Motor neuron (in vitro differentiated cells): ENCODE results near the gene LIN37. TPM values are rescaled to one million over a fixed set of nuclear protein-coding genes. Genes with fewer than 3 reads are reported as not detected.
A peak's percentile ranks its signal among the peaks of the same experiment; 100 is the strongest.

ENCODE experiments used
- ATAC-seq, 8 experiments: fragments of 200-7000 bp; cut with Tn5 transposase; replicated peaks in 6 of 8; 2 replicates each; pipeline ENCODE4 v1.8.0; 2021; ENCODE audit warnings: mild to moderate bottlenecking in 8 of 8, moderate library complexity in 8 of 8
- H3K27ac ChIP-seq, 2 donors: fragments of 250-450 bp; sonication (Bioruptor Pico); 2 replicates each; pipeline ENCODE4 v1.9.0; 2021; ENCODE audit warnings: antibody characterized with exemption in 2 of 2, mild to moderate bottlenecking in 2 of 2, moderate library complexity in 1 of 2
- H3K4me1 ChIP-seq, 2 donors: fragments of 250-450 bp; sonication (Bioruptor Pico); replicated peaks in 1 of 2; 2 replicates each; pipeline ENCODE4 v1.6.1; 2021; ENCODE audit warnings: antibody characterized with exemption in 2 of 2, mild to moderate bottlenecking in 2 of 2, moderate library complexity in 1 of 2
- H3K4me3 ChIP-seq, 5 donors: fragments of 250-450 bp; sonication (Bioruptor Pico); 2 replicates each; pipeline ENCODE4 v1.9.0; 2021; ENCODE audit warnings: antibody characterized with exemption in 5 of 5, mild to moderate bottlenecking in 5 of 5, moderate library complexity in 4 of 5
- WGBS, 10 experiments: fragments of 450-650 bp; shearing (Covaris generic); methylation state at CpG; one replicate each; pipeline ENCODE4 v1.0.0; 2022; 5-methylcytosine and 5-hydroxymethylcytosine counted together
- in situ Hi-C, 9 experiments: fragments of 400-800 bp; cut with MboI; loops; one replicate each; pipeline ENCODE4 v1.15.0; 2021; ENCODE audit warnings: low sequenced_read_pairs in 9 of 9, low pct_unique_long_range_greater_than_20kb in 2 of 9; ENCODE audit not compliant: unreplicated experiment in 9 of 9
- total RNA-seq, 8 experiments: library from RNA; unstranded; fragments of 300-600 nt; gene quantifications; 2 replicates each; pipeline versions ENCODE4 v1.2.3 to v1.2.4, GENCODE V29; 2022

Gene LIN37
- total RNA-seq, 8 experiments from 2014 or later, result 12.6 to 32.0 (median 19.9) TPM

DNA sequence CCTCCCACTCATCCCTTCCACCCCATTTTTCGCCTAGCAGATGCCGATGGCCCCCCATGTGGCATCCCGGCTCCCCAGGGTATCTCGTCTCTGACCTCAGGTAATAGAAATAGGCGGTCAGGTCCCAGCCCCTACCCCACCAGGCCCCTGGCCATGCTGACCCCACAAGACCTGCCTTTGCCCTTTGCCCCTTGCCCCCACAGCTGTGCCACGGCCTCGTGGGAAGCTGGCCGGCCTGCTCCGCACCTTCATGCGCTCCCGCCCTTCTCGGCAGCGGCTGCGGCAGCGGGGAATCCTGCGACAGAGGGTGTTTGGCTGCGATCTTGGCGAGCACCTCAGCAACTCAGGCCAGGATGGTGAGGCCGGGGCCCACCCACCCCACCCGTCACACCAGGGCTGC, 32.3 kb downstream of the LIN37 start:
- Histone ChIP-seq H3K4me1 (peaks cover 17% of the 10 kb centered on the region in 2 donors), H3K4me3 (no peak overlapping the region), H3K27ac (no peak overlapping the region)
- no peak for ATAC-seq
- in situ Hi-C loops, result no loop called here
- WGBS, 10 experiments, result no CpG with 5 or more reads among the region's 20 CpGs

GRCh38 chr19:35781650-35782049, 33.3 kb downstream of the LIN37 start:
- no peak for ATAC-seq
- no peak overlapping the region for H3K4me3 ChIP-seq
- peaks cover 11 to 12% of the 10 kb centered on the region in 2 donors for H3K4me1 ChIP-seq
- in situ Hi-C loops, result no loop called here
- 20 to 100% (median 50%) methylated on average over 1 to 2 of the region's 9 CpGs; no CpG with 5 or more reads in 6 of the 10 experiments for WGBS, 10 experiments
- H3K27ac ChIP-seq, result no peak overlapping the region

- H3K4me1 ChIP-seq, result peaks cover 2 to 3% of the 10 kb centered on the region in 2 donors
- no peak for ATAC-seq
- in situ Hi-C loops, result no loop called here
- 90 to 100% methylated on average over 2 to 3 of the region's 12 CpGs; no CpG with 5 or more reads in 8 of the 10 experiments for WGBS, 10 experiments
- H3K4me3 ChIP-seq, result no peak overlapping the region
- H3K27ac ChIP-seq, result no peak overlapping the region
Measured at GRCh38 chr19:35782589-35782988, 34.2 kb downstream of the LIN37 start.

DNA sequence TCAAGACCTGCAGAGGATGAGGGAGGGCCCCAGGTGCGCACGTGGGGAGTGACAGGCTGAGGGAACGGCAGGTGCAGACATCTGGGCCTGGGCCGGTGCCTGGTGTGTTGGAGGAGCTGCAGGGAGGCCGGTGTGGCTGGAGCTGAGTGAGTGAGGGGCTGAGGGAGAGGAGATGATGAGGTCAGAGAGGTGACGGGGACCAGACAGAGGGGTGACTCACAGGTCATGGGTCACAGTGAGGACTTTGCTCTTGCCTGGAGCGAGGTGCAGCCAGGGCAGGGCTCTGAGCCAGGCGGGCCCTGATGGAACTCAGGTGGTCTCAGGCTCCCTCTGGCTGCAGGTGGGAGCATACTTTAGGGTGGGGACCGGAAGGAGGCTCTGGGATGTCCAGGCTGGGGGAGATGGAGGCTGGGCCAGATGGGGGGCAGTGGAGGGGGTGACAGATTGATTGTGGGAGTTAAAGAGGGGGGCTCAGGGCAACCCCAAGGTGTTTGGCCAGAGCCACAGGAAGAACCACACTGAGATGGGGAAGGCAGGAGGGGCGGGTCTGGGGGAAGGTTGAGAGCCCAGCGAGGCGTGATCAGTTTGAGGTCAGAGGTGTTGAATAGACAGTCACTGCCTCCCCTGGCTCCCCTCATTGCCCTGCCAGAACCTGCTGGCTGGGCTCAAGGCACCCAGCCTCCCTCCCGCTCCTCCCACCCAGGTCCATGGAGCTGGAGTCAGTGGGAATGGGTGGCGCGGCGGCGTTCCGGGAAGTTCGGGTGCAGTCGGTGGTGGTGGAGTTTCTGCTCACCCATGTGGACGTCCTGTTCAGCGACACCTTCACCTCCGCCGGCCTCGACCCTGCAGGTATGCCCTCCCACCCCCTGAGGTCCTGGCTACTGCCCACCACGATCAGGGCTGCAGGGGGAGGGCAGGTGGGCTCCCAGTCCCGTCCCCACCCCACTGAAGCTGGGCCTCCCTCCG, 35.4 kb downstream of the LIN37 start:
- no peak overlapping the region for H3K4me3 ChIP-seq
- 70 to 100% (median 90%) methylated on average over 1 to 8 of the region's 28 CpGs; no CpG with 5 or more reads in 4 of the 10 experiments for WGBS, 10 experiments
- ATAC-seq, result peak in 3 of 8 experiments; percentile 19 to 26 (median 20)
- no peaks in the 10 kb centered on the region for H3K4me1 ChIP-seq
- in situ Hi-C loops, result no loop called here
- H3K27ac ChIP-seq, result no peak overlapping the region

DNA sequence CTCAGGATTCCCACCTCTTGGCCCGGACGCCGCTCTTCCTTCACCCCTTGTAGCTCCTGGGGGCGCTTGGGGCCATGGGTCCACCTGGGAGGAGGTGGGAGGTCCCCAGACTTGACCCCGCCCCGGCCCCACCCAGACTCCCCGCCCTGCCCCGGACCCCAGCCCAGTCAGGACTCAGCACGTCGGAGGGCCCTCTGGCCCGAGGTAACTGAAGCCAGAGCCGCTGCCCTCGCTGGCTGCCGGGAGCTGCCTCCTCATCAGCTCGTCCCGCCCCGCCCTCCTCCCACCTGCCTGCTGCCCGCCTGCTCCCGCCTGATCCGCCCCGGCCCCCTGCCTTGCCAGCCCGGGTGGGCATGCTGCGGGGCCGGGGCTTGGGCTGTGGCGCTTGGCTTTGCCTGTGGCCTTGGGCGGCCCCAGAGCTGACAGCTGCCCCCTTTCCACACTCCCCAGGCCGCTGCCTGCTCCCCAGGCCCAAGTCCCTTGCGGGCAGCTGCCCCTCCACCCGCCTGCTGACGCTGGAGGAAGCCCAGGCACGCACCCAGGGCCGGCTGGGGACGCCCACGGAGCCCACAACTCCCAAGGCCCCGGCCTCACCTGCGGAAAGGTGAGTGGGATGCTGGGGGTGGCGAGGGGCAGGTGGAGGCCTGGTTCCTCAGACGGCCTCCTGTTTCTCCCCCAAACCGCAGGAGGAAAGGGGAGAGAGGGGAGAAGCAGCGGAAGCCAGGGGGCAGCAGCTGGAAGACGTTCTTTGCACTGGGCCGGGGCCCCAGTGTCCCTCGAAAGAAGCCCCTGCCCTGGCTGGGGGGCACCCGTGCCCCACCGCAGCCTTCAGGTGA, 36.3 kb downstream of the LIN37 start:
- in situ Hi-C loops, result no loop called here
- H3K4me1 ChIP-seq, result no peaks in the 10 kb centered on the region
- no peak overlapping the region for H3K4me3 ChIP-seq
- WGBS, 10 experiments, result 50 to 100% methylated on average over 1 of the region's 45 CpGs; no CpG with 5 or more reads in 8 of the 10 experiments
- no peak for ATAC-seq
- H3K27ac ChIP-seq, result no peak overlapping the region

GRCh38 chr19:35785339-35785627, 36.9 kb downstream of the LIN37 start:
- WGBS, 10 experiments, result 57 to 100% (median 87%) methylated on average over 2 to 8 of the region's 10 CpGs; no CpG with 5 or more reads in 5 of the 10 experiments
- no peak overlapping the region for H3K27ac ChIP-seq
- no peaks in the 10 kb centered on the region for H3K4me1 ChIP-seq
- in situ Hi-C loops, result no loop called here
- no peak for ATAC-seq
- no peak overlapping the region for H3K4me3 ChIP-seq

- in situ Hi-C loops, result no loop called here
- no peak for ATAC-seq
- 81 to 100% (median 84%) methylated on average over 2 to 9 of the region's 31 CpGs; no CpG with 5 or more reads in 6 of the 10 experiments for WGBS, 10 experiments
- Histone ChIP-seq H3K4me1 (no peaks in the 10 kb centered on the region), H3K4me3 (no peak overlapping the region), H3K27ac (no peak overlapping the region)
Measured at GRCh38 chr19:35786299-35787160, 38.2 kb downstream of the LIN37 start.

DNA sequence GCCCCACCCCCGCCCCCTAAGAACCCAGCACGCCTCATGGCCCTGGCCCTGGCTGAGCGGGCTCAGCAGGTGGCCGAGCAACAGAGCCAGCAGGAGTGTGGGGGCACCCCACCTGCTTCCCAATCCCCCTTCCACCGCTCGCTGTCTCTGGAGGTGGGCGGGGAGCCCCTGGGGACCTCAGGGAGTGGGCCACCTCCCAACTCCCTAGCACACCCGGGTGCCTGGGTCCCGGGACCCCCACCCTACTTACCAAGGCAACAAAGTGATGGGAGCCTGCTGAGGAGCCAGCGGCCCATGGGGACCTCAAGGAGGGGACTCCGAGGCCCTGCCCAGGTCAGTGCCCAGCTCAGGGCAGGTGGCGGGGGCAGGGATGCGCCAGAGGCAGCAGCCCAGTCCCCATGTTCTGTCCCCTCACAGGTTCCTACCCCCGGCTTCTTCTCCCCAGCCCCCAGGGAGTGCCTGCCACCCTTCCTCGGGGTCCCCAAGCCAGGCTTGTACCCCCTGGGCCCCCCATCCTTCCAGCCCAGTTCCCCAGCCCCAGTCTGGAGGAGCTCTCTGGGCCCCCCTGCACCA, 38.9 kb downstream of the LIN37 start:
- WGBS, 10 experiments, result no CpG with 5 or more reads among the region's 15 CpGs
- in situ Hi-C loops, result no loop called here
- Histone ChIP-seq H3K27ac (no peak overlapping the region), H3K4me3 (no peak overlapping the region), H3K4me1 (no peaks in the 10 kb centered on the region)
- no peak for ATAC-seq

GRCh38 chr19:35788205-35788960, 40.0 kb downstream of the LIN37 start:
- H3K27ac ChIP-seq, result no peak overlapping the region
- WGBS, 10 experiments, result 43 to 71% (median 48%) methylated on average over 1 to 2 of the region's 12 CpGs; no CpG with 5 or more reads in 7 of the 10 experiments
- ATAC-seq, result no peak

DNA sequence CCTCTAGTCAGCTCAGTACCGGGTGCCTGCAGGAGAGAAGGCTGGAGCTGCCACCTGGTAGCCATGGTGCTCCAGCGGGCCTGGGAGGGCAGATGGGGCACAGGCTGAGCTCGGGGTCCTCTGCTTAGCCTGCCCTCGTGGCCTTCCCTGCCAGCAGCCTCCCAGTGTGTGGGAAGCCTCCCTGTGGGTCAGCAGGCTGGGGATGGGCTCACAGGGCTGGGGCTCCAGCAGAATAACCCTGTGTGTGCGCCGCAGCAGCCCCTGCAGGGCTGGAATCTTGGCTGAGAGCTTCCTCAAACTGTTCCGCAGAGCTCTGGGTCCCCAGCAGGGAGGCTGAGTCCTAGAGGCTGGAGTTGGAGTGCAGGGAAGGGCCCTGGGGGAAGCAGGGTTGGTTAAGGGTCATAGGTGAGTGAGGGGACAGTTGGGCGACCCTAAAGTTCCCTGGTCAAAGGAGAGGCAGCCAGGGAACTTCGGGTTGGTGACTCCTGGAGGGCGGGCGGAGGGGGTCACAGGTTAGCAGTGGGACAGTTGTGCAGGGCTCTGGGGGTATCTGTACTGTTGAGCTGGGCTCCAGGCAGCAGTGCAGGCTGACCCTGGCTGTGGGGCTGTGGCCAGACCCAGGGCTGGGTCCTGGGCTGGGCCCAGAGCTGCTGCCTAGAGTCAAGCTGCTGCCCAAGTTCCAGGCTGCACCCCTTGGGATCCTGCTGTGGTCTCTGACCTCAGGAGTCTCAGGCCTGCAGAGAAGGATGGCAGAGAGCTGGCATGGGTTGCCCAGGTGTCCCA, 41.0 kb downstream of the LIN37 start:
- WGBS, 10 experiments, result 53 to 79% (median 68%) methylated on average over 1 to 4 of the region's 11 CpGs; no CpG with 5 or more reads in 6 of the 10 experiments
- in situ Hi-C loops, result no loop called here
- no peak overlapping the region for H3K4me3 ChIP-seq
- peak in 1 of 8 experiments; percentile 9 for ATAC-seq
- no peaks in the 10 kb centered on the region for H3K4me1 ChIP-seq
- no peak overlapping the region for H3K27ac ChIP-seq

More at GRCh38 chr19:35788205-35788960, 40.0 kb downstream of the LIN37 start:
- Histone ChIP-seq H3K4me3 (no peak overlapping the region), H3K4me1 (no peaks in the 10 kb centered on the region)
- in situ Hi-C loops, result no loop called here
